SU-DHL-6 (cell line): ENCODE data around the gene GPATCH8.

Source experiments
- EZH2phosphoT487 ChIP-seq: fragments of 200-600 bp; sonication (generic), shearing (Covaris generic); conservative IDR thresholded peaks from 2 replicates; pipeline ENCODE4 v1.6.1; 2018; ENCODE audit warnings: mild to moderate bottlenecking, antibody characterized with exemption, low read length, moderate library complexity, mixed read lengths
- TF ChIP-seq, protein P1 (sequence below): fragments of 200-600 bp; sonication (generic); IDR thresholded peaks from one replicate; pipeline ENCODE4 v1.5.1; 2017; ENCODE audit warnings: antibody characterized with exemption, mild to moderate bottlenecking, low read length, moderate library complexity; ENCODE audit not compliant: insufficient read depth, poor library complexity, severe bottlenecking

DNA sequence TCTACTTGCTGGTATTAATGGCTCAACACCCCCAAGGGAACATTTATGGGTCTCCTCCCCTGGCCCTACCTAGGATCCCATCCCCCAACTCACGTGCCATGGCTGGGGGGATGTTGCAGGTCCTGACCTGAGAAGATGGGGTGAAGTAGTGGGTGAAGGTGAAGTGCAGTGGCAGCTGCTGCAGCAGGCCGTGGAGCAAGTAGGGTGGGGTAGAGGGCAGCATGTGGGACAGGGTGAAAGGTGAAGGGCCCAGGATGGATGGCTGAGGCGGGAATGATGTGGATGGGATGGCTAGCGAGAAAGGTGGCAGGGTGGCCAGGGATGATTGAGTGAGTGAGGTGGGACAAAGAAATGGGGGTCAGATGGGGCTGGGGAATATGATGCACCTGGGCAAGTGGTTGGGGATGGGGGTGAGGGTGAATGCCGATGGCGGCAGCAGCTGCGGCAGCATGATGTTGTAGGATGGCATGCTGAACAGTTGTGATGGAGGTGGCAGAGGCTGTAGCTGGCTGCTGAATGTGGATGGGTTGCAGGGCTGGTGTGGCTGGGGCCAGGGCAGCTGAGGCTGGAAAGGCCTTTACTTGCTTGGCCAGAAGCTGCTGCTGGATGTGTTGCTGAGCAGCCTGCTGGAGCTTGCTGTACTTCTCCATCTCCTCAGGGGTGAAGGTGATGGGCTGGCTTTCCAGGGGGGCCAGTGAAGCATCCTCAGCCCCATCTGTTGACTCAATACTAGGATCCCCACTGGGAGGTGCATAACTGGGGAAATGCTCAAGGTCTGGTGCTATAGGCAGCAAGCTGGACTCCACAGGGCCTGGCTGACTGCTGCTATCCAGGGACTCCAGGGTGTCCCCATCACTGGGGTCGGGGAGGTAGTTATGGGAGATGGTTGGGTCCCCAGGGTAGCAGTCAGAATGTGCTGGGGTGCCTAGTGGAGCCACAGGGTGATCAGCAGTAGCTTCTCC lies 105.4 kb downstream of the GPATCH8 start:
- TF ChIP-seq, protein P1, sequence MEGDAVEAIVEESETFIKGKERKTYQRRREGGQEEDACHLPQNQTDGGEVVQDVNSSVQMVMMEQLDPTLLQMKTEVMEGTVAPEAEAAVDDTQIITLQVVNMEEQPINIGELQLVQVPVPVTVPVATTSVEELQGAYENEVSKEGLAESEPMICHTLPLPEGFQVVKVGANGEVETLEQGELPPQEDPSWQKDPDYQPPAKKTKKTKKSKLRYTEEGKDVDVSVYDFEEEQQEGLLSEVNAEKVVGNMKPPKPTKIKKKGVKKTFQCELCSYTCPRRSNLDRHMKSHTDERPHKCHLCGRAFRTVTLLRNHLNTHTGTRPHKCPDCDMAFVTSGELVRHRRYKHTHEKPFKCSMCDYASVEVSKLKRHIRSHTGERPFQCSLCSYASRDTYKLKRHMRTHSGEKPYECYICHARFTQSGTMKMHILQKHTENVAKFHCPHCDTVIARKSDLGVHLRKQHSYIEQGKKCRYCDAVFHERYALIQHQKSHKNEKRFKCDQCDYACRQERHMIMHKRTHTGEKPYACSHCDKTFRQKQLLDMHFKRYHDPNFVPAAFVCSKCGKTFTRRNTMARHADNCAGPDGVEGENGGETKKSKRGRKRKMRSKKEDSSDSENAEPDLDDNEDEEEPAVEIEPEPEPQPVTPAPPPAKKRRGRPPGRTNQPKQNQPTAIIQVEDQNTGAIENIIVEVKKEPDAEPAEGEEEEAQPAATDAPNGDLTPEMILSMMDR = no peak
- TF ChIP-seq EZH2phosphoT487 = no peak
